ENCODE data around the gene PLA2G4F.

Gene PLA2G4F

DNA sequence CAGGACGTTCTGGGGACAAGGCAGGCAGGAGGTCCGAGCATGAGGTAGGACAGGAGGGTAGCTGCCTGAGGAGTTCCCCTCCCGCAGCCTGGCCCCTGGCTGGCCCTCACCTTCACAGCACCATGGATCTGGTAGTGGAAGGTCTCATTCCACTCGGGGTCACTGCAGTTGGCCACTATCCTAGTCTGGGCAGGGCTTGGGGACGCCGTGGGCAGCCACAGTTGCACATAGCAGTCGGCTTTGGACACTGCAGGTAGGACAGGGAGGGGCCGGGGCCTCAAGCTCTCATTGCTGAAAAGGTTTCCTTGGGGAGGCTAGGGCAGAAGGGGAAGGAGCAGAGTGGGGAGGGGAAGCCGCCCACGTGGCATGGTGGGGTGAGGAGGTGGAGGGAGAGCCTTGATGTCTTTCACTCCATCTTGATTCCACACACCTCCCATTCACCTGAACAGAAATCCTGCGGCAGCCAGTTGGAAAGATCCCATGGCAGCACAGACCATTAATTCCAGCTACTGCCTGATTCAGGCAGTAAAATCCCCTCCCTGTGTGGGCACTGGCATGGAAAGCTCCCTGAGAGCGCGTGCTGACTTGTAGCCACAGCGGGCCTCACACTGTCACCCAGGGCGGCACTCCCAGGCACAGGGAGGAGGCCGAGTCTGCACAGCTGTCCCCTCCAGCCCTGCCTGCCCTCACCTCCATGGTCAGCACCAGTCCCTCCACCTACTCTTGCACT lies 2.1 kb downstream of the PLA2G4F start:
- Histone ChIP-seq H2AK5ac (ENCODE audit: low read length, severe bottlenecking) (no peak overlapping the region), H3K9ac (ENCODE audit: low read length) (no peak overlapping the region), H2AFZ (ENCODE audit: low read depth, low read length) (no peak overlapping the region), H3K27ac (ENCODE audit: low read length, poor library complexity, severe bottlenecking) (no peak overlapping the region), H3K14ac (ENCODE audit: low read length in 2 of 2) (peak overlapping the region in 1 of 2 experiments; percentile 0), H3K4me3 (ENCODE audit: insufficient read depth in 1 of 2, low read depth in 1 of 2, low read length in 2 of 2) (no peak overlapping the region), H3K4me1 (ENCODE audit: control insufficient read depth, insufficient read depth, low read depth, low read length) (peaks cover 31% of the 10 kb centered on the region), H4K8ac (ENCODE audit: low read length) (no peak overlapping the region), H4K91ac (ENCODE audit: low read length) (peak overlapping the region; percentile 21), H3K79me1 (replicated peaks; ENCODE audit: low read length, poor library complexity, severe bottlenecking) (no peaks in the 10 kb centered on the region), H2BK15ac (ENCODE audit: low read depth, poor library complexity, severe bottlenecking) (no peak overlapping the region), H3K23ac (ENCODE audit: low read length in 2 of 2) (no peak overlapping the region), H2BK12ac (ENCODE audit: low read length in 2 of 2) (no peak overlapping the region), H3K36me3 (ENCODE audit: control insufficient read depth in 1 of 2, insufficient read depth in 2 of 2, low read depth in 1 of 2, low read length in 2 of 2) (peaks cover 7 to 8% of the 10 kb centered on the region in 2 experiments), H3K27me3 (ENCODE audit: control insufficient read depth in 1 of 2, insufficient read depth in 1 of 2, low read length in 2 of 2) (peaks cover 0 to 36% of the 10 kb centered on the region in 2 experiments), H3K4ac (ENCODE audit: low read depth in 1 of 2, low read length in 2 of 2) (no peak overlapping the region), H2BK5ac (ENCODE audit: low read depth, low read length, poor library complexity, severe bottlenecking) (no peak overlapping the region), H2BK120ac (ENCODE audit: low read depth, low read length) (no peak overlapping the region), H3K9me3 (ENCODE audit: control insufficient read depth, low read length) (no peaks in the 10 kb centered on the region), H3K4me2 (ENCODE audit: low read length, poor library complexity, severe bottlenecking) (no peak overlapping the region), H3K18ac (ENCODE audit: low read depth in 1 of 2, low read length in 2 of 2) (no peak overlapping the region)
- DNase-seq, result no peak
- 93% methylated on average over 14 of the region's 16 CpGs for WGBS

DNA sequence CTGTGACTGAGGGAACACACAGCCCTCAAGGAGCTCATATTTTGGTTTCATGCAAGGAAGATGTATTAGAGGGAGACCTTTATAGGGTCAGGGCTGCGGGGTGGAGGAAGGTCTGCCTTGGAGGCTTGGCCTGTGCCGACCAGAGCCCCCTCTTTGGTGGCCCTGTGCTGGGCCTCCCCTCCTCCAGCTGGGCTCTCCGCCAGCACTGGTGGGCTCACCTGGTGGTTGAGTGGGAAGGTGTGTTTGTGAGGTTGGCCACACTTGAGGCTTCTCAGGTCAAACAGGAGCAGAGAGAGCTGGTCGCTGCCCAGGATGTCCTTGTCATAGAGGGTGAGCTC lies 2.6 kb downstream of the PLA2G4F start:
- Histone ChIP-seq H3K4me2 (ENCODE audit: low read length, poor library complexity, severe bottlenecking) (no peak overlapping the region), H3K9ac (ENCODE audit: low read length) (no peak overlapping the region)
- 95% methylated on average over 4 of the region's 4 CpGs for whole genome bisulfite sequencing

DNA sequence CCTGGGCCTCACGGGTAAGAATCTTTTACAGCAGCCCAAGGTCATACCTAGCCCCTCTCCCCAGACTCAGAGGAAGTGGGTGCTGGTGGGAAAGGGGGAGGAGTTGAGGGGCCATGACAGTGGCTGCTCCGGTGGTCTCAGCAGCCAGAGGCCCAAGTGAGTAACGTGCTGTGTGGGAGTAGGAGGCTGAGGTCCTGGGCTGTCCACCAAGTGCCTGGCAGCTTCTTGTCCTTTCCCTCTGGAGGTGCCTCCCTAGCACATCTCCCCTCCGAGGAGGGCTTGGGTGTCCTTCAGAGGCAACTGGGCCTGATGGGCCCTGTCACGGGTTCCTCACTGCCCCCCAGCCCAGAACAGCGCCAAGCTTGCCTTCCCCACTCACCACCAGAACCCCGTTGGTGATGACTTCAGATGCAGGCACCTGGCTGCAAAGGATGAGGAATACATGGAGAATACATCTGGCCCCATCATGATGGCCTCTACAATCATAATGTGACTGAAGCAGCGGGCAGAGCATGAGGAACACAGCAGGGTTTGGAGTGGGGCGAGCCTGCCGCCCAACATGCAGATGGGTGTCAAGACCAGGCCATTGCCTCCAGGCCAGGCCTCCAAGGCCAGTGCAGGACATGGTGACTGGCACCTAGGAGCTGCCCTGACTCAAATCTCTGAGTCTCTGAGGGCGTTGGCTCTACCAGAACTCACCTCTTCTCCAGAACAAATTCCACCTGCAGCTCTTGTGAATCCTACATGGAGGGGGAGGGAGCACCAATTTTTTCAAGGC lies 3.3 kb downstream of the PLA2G4F start:
- H3K4me1 ChIP-seq (ENCODE audit: control insufficient read depth, insufficient read depth, low read depth, low read length), result peaks cover 22% of the 10 kb centered on the region
- no peak overlapping the region for H3K4ac ChIP-seq (ENCODE audit: low read depth in 1 of 2, low read length in 2 of 2)
- H2AFZ ChIP-seq (ENCODE audit: low read depth, low read length), result no peak overlapping the region
- H3K18ac ChIP-seq (ENCODE audit: low read depth in 1 of 2, low read length in 2 of 2), result no peak overlapping the region
- no peak overlapping the region for H4K8ac ChIP-seq (ENCODE audit: low read length)
- H3K4me2 ChIP-seq (ENCODE audit: low read length, poor library complexity, severe bottlenecking), result no peak overlapping the region
- H3K23ac ChIP-seq (ENCODE audit: low read length in 2 of 2), result no peak overlapping the region
- no peak overlapping the region for H2BK15ac ChIP-seq (ENCODE audit: low read depth, poor library complexity, severe bottlenecking)
- no peak overlapping the region for H3K4me3 ChIP-seq (ENCODE audit: insufficient read depth in 1 of 2, low read depth in 1 of 2, low read length in 2 of 2)
- H3K14ac ChIP-seq (ENCODE audit: low read length in 2 of 2), result peak overlapping the region in 1 of 2 experiments; percentile 26
- no peak overlapping the region for H2BK120ac ChIP-seq (ENCODE audit: low read depth, low read length)
- no peak overlapping the region for H3K27ac ChIP-seq (ENCODE audit: low read length, poor library complexity, severe bottlenecking)
- H3K27me3 ChIP-seq (ENCODE audit: control insufficient read depth in 1 of 2, insufficient read depth in 1 of 2, low read length in 2 of 2), result peaks cover 0 to 48% of the 10 kb centered on the region in 2 experiments
- H3K9ac ChIP-seq (ENCODE audit: low read length), result no peak overlapping the region
- H4K91ac ChIP-seq (ENCODE audit: low read length), result no peak overlapping the region
- no peaks in the 10 kb centered on the region for H3K79me1 ChIP-seq (replicated peaks; ENCODE audit: low read length, poor library complexity, severe bottlenecking)
- H2BK5ac ChIP-seq (ENCODE audit: low read depth, low read length, poor library complexity, severe bottlenecking), result no peak overlapping the region
- H3K36me3 ChIP-seq (ENCODE audit: control insufficient read depth in 1 of 2, insufficient read depth in 2 of 2, low read depth in 1 of 2, low read length in 2 of 2), result no peaks in the 10 kb centered on the region
- H3K9me3 ChIP-seq (ENCODE audit: control insufficient read depth, low read length), result no peaks in the 10 kb centered on the region
- WGBS, result 88% methylated on average over 8 of the region's 11 CpGs
- no peak for DNase-seq
- no peak overlapping the region for H2BK12ac ChIP-seq (ENCODE audit: low read length in 2 of 2)
- H2AK5ac ChIP-seq (ENCODE audit: low read length, severe bottlenecking), result no peak overlapping the region

More for the DNA sequence above, 2.6 kb downstream of the PLA2G4F start:
- H4K8ac ChIP-seq (ENCODE audit: low read length), result no peak overlapping the region
- no peak overlapping the region for H2BK15ac ChIP-seq (ENCODE audit: low read depth, poor library complexity, severe bottlenecking)
- no peaks in the 10 kb centered on the region for H3K9me3 ChIP-seq (ENCODE audit: control insufficient read depth, low read length)
- no peak overlapping the region for H3K4me3 ChIP-seq (ENCODE audit: insufficient read depth in 1 of 2, low read depth in 1 of 2, low read length in 2 of 2)
- no peak overlapping the region for H3K18ac ChIP-seq (ENCODE audit: low read depth in 1 of 2, low read length in 2 of 2)
- H3K23ac ChIP-seq (ENCODE audit: low read length in 2 of 2), result no peak overlapping the region
- H3K4ac ChIP-seq (ENCODE audit: low read depth in 1 of 2, low read length in 2 of 2), result no peak overlapping the region
- no peak overlapping the region for H2BK120ac ChIP-seq (ENCODE audit: low read depth, low read length)
- DNase-seq, result no peak
- no peaks in the 10 kb centered on the region for H3K79me1 ChIP-seq (replicated peaks; ENCODE audit: low read length, poor library complexity, severe bottlenecking)
- H2BK12ac ChIP-seq (ENCODE audit: low read length in 2 of 2), result no peak overlapping the region
- no peak overlapping the region for H4K91ac ChIP-seq (ENCODE audit: low read length)
- H3K27me3 ChIP-seq (ENCODE audit: control insufficient read depth in 1 of 2, insufficient read depth in 1 of 2, low read length in 2 of 2), result peaks cover 0 to 41% of the 10 kb centered on the region in 2 experiments
- H3K14ac ChIP-seq (ENCODE audit: low read length in 2 of 2), result no peak overlapping the region
- H2BK5ac ChIP-seq (ENCODE audit: low read depth, low read length, poor library complexity, severe bottlenecking), result no peak overlapping the region
- peaks cover 1 to 3% of the 10 kb centered on the region in 2 experiments for H3K36me3 ChIP-seq (ENCODE audit: control insufficient read depth in 1 of 2, insufficient read depth in 2 of 2, low read depth in 1 of 2, low read length in 2 of 2)
- no peak overlapping the region for H2AK5ac ChIP-seq (ENCODE audit: low read length, severe bottlenecking)
- peaks cover 26% of the 10 kb centered on the region for H3K4me1 ChIP-seq (ENCODE audit: control insufficient read depth, insufficient read depth, low read depth, low read length)
- no peak overlapping the region for H2AFZ ChIP-seq (ENCODE audit: low read depth, low read length)
- no peak overlapping the region for H3K27ac ChIP-seq (ENCODE audit: low read length, poor library complexity, severe bottlenecking)

DNA sequence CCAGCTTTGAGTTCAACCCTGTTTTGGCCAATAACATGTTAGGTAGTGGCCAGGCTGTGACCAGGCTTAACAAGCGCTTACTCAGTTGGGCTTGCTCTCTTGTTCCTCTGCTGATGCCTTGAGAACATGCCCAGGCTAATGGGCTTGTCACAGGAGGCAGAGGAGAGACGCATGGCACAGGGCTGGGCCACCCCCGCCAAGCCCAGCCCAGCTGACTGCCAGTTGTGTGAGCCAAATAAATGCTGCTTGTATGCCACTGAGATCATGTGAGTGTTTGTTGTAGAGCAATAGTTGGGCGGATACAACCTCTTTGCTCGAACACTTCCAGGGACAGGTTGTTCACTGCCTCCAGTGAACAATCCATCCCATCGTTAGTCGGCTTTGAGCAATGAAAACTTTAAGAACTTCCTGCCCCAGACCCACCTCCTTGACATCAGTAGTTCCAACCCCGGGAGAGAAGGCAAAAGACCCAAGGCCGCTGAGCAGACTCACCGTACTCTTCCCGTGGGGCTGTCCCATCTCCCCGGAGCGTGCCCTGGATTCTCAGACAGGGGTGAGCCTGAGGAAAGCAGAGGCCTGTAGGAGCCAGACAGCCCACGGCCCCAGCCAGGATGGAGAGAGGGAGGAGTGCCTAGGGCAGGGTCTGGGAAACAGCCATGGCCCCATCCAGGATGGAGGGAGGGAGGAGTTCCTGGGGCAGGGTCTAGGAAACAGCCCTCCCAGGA lies 4.1 kb downstream of the PLA2G4F start:
- Histone ChIP-seq H3K4me1 (ENCODE audit: control insufficient read depth, insufficient read depth, low read depth, low read length) (peaks cover 20% of the 10 kb centered on the region), H3K23ac (ENCODE audit: low read length in 2 of 2) (no peak overlapping the region), H4K91ac (ENCODE audit: low read length) (no peak overlapping the region), H2BK15ac (ENCODE audit: low read depth, poor library complexity, severe bottlenecking) (no peak overlapping the region), H3K14ac (ENCODE audit: low read length in 2 of 2) (peak overlapping the region in 1 of 2 experiments; percentile 35), H2BK12ac (ENCODE audit: low read length in 2 of 2) (peak overlapping the region in 1 of 2 experiments; percentile 15), H3K9ac (ENCODE audit: low read length) (no peak overlapping the region), H3K18ac (ENCODE audit: low read depth in 1 of 2, low read length in 2 of 2) (no peak overlapping the region), H3K9me3 (ENCODE audit: control insufficient read depth, low read length) (no peaks in the 10 kb centered on the region), H3K4me2 (ENCODE audit: low read length, poor library complexity, severe bottlenecking) (no peak overlapping the region), H2AK5ac (ENCODE audit: low read length, severe bottlenecking) (no peak overlapping the region), H3K4me3 (ENCODE audit: insufficient read depth in 1 of 2, low read depth in 1 of 2, low read length in 2 of 2) (no peak overlapping the region), H2BK5ac (ENCODE audit: low read depth, low read length, poor library complexity, severe bottlenecking) (no peak overlapping the region), H3K4ac (ENCODE audit: low read depth in 1 of 2, low read length in 2 of 2) (no peak overlapping the region), H3K27me3 (ENCODE audit: control insufficient read depth in 1 of 2, insufficient read depth in 1 of 2, low read length in 2 of 2) (peaks cover 0 to 53% of the 10 kb centered on the region in 2 experiments), H2AFZ (ENCODE audit: low read depth, low read length) (no peak overlapping the region), H3K36me3 (ENCODE audit: control insufficient read depth in 1 of 2, insufficient read depth in 2 of 2, low read depth in 1 of 2, low read length in 2 of 2) (no peaks in the 10 kb centered on the region), H2BK120ac (ENCODE audit: low read depth, low read length) (no peak overlapping the region), H4K8ac (ENCODE audit: low read length) (no peak overlapping the region), H3K27ac (ENCODE audit: low read length, poor library complexity, severe bottlenecking) (no peak overlapping the region), H3K79me1 (replicated peaks; ENCODE audit: low read length, poor library complexity, severe bottlenecking) (no peaks in the 10 kb centered on the region)
- 91% methylated on average over 14 of the region's 14 CpGs for WGBS
- DNase-seq, result no peak
